Neutrophil (primary cell): ENCODE results near the gene TMEM183A.

ENCODE experiments used
- H3K27ac ChIP-seq: fragments of 200-600 bp; sonication (generic); 2 replicates; pipeline ENCODE4 v1.5.1; 2016; ENCODE audit warnings: mild to moderate bottlenecking, moderate library complexity
- H3K27me3 ChIP-seq: fragments of 200-600 bp; sonication (generic); 2 replicates; pipeline ENCODE4 v1.6.0; 2016; ENCODE audit warnings: mild to moderate bottlenecking
- H3K36me3 ChIP-seq: fragments of 200-600 bp; sonication (generic); 2 replicates; pipeline ENCODE4 v1.5.1; 2017
- H3K4me1 ChIP-seq, 2 experiments: fragments of 200-600 bp in 1 of 2; sonication (generic) in 1 of 2; 1 replicate in 1 of 2; 2 replicates in 1 of 2; pipeline versions ENCODE4 v1.5.1 to v1.6.1; 2013 to 2016; ENCODE audit warnings: low read depth in 1 of 2, low read length in 1 of 2, mild to moderate bottlenecking in 1 of 2, moderate library complexity in 1 of 2; ENCODE audit not compliant: control insufficient read depth in 1 of 2, insufficient read depth in 1 of 2
- H3K4me3 ChIP-seq, 2 experiments: fragments of 200-600 bp in 1 of 2; sonication (generic) in 1 of 2; 1 replicate in 1 of 2; 2 replicates in 1 of 2; pipeline ENCODE4 v1.5.1; 2013 to 2016; ENCODE audit warnings: low read depth in 1 of 2, low read length in 1 of 2, mild to moderate bottlenecking in 1 of 2, moderate library complexity in 1 of 2
- H3K9me3 ChIP-seq: fragments of 200-600 bp; sonication (generic); 2 replicates; pipeline ENCODE4 v1.5.1; 2016
- CTCF ChIP-seq: fragments of 200-600 bp; sonication (generic); IDR thresholded peaks from 2 replicates; pipeline ENCODE4 v1.5.1; 2016; ENCODE audit warnings: antibody characterized with exemption

TMEM183A gene

GRCh38 chr1:203060115-203060514 lies 52.9 kb downstream of the TMEM183A start:
- peaks cover 73% of the 10 kb centered on the region in 2 experiments for H3K4me1 ChIP-seq
- TF ChIP-seq CTCF, result no peak
- H3K36me3 ChIP-seq, result no peaks in the 10 kb centered on the region
- peak overlapping the region; percentile 88 for H3K27ac ChIP-seq
- H3K27me3 ChIP-seq, result no peaks in the 10 kb centered on the region
- no peaks in the 10 kb centered on the region for H3K9me3 ChIP-seq
- peak overlapping the region in 1 of 2 experiments; percentile 53 for H3K4me3 ChIP-seq

- no peaks in the 10 kb centered on the region for H3K9me3 ChIP-seq
- H3K4me1 ChIP-seq, result peaks cover 57% of the 10 kb centered on the region in 2 experiments
- no peaks in the 10 kb centered on the region for H3K27me3 ChIP-seq
- H3K27ac ChIP-seq, result peak overlapping the region; percentile 61
- no peak for TF ChIP-seq CTCF
- no peak overlapping the region for H3K4me3 ChIP-seq
- peaks cover 3% of the 10 kb centered on the region for H3K36me3 ChIP-seq
Measured at GRCh38 chr1:203063287-203063686, 56.1 kb downstream of the TMEM183A start.

GRCh38 chr1:203065191-203065590 lies 58.0 kb downstream of the TMEM183A start:
- H3K36me3 ChIP-seq, result peaks cover 3% of the 10 kb centered on the region

GRCh38 chr1:203065986-203066385 lies 58.8 kb downstream of the TMEM183A start:
- H3K27me3 ChIP-seq, result no peaks in the 10 kb centered on the region
- no peaks in the 10 kb centered on the region for H3K9me3 ChIP-seq
- H3K36me3 ChIP-seq, result peaks cover 3% of the 10 kb centered on the region
- H3K4me3 ChIP-seq, result no peak overlapping the region
- peaks cover 48 to 50% of the 10 kb centered on the region in 2 experiments for H3K4me1 ChIP-seq
- no peak for TF ChIP-seq CTCF
- no peak overlapping the region for H3K27ac ChIP-seq

More at GRCh38 chr1:203065191-203065590, 58.0 kb downstream of the TMEM183A start:
- H3K4me3 ChIP-seq, result no peak overlapping the region
- peaks cover 55 to 57% of the 10 kb centered on the region in 2 experiments for H3K4me1 ChIP-seq
- H3K27me3 ChIP-seq, result no peaks in the 10 kb centered on the region
- no peaks in the 10 kb centered on the region for H3K9me3 ChIP-seq
- TF ChIP-seq CTCF, result no peak
- no peak overlapping the region for H3K27ac ChIP-seq

GRCh38 chr1:203066965-203067364 lies 59.8 kb downstream of the TMEM183A start:
- peaks cover 39 to 40% of the 10 kb centered on the region in 2 experiments for H3K4me1 ChIP-seq
- no peak overlapping the region for H3K4me3 ChIP-seq
- no peak for TF ChIP-seq CTCF
- no peak overlapping the region for H3K27ac ChIP-seq
- H3K9me3 ChIP-seq, result no peaks in the 10 kb centered on the region
- peaks cover 9% of the 10 kb centered on the region for H3K36me3 ChIP-seq
- H3K27me3 ChIP-seq, result no peaks in the 10 kb centered on the region
